HCT116 (cell line): ENCODE data around the gene METTL3. TPM values are rescaled to one million over a fixed set of nuclear protein-coding genes. Genes with fewer than 3 reads are reported as not detected.

Experiments
- ATAC-seq: fragments of 200-7000 bp; cut with Tn5 transposase; 2 replicates; pipeline ENCODE4 v1.9.1; 2020; ENCODE audit warnings: mild to moderate bottlenecking, moderate library complexity
- BruUV-seq: library from RNA; stranded (reverse); fragments of 400-500 nt; replicated peaks from 2 replicates; lab custom pipeline; 2021; lab: Mats Ljungman, UMichigan
- CTCF ChIA-PET: fragments of 300-600 bp; sonication (Branson Sonifier 250); formaldehyde crosslinking; loops from one replicate; lab custom pipeline; 2021; ENCODE audit warnings: antibody characterized with exemption; lab: Charles Lee
- POLR2A ChIA-PET: fragments of 300-600, 350-600 bp; sonication (Branson Sonifier 250); formaldehyde crosslinking; loops from one replicate; lab custom pipeline; 2021; ENCODE audit warnings: antibody characterized with exemption; lab: Charles Lee
- RAD21 ChIA-PET, 2 experiments: fragments of 300-600 bp; sonication (Branson Sonifier 250); formaldehyde crosslinking; loops; one replicate each; lab custom pipeline; 2023; ENCODE audit warnings: low total read pairs in 2 of 2; ENCODE audit not compliant: uncharacterized antibody in 2 of 2, unreplicated experiment in 2 of 2, low non-redundant PET in 1 of 2; lab: Charles Lee
- DNase-seq: peaks from one replicate; pipeline ENCODE4 v3.0.0-alpha.2; 2010; ENCODE audit warnings: low read depth, low spot score
- H2AFZ ChIP-seq: fragments of 200-600 bp; shearing (Covaris generic), sonication (generic); 2 replicates; pipeline ENCODE4 v1.6.1; 2017; ENCODE audit warnings: low read depth, mixed run types, mixed read lengths, antibody characterized with exemption, low read length; ENCODE audit not compliant: poor library complexity, severe bottlenecking
- H3K27ac ChIP-seq: 2 replicates; pipeline ENCODE4 v1.5.1; 2012; ENCODE audit warnings: low read depth, low read length
- H3K27me3 ChIP-seq: fragments of 200-600 bp; sonication (generic); 2 replicates; pipeline ENCODE4 v1.6.1; 2016; ENCODE audit warnings: mixed run types, low read length, mixed read lengths; ENCODE audit not compliant: insufficient read depth
- H3K36me3 ChIP-seq, 2 experiments: fragments of 200-500 bp in 1 of 2; fragments of 200-600 bp in 1 of 2; sonication (Bioruptor generic) in 1 of 2; sonication (generic) in 1 of 2; 2 replicates each; pipeline versions ENCODE4 v1.5.1 to v1.6.1; 2014 to 2016; ENCODE audit warnings: low read length in 2 of 2, inconsistent platforms in 1 of 2, mixed read lengths in 1 of 2, mixed run types in 1 of 2; ENCODE audit not compliant: insufficient read depth in 2 of 2, control insufficient read depth in 1 of 2
- H3K4me1 ChIP-seq, 2 experiments: fragments of 200-600 bp in 1 of 2; sonication (generic) in 1 of 2; 2 replicates each; pipeline versions ENCODE4 v1.5.1 to v1.6.1; 2012 to 2017; ENCODE audit warnings: low read length in 2 of 2, inconsistent platforms in 1 of 2, mild to moderate bottlenecking in 1 of 2, mixed read lengths in 1 of 2, mixed run types in 1 of 2, moderate library complexity in 1 of 2; ENCODE audit not compliant: insufficient read depth in 2 of 2, control insufficient read depth in 1 of 2
- H3K4me2 ChIP-seq: fragments of 200-600 bp; sonication (generic); 2 replicates; pipeline ENCODE4 v1.6.1; 2017; ENCODE audit warnings: mixed run types, low read length, mixed read lengths
- H3K4me3 ChIP-seq, 2 experiments: fragments of 200-600 bp in 1 of 2; sonication (generic) in 1 of 2; replicated peaks in 1 of 2; 2 replicates each; pipeline ENCODE4 v1.5.1; 2011 to 2016; ENCODE audit warnings: low read length in 2 of 2, control low read depth in 1 of 2, low read depth in 1 of 2, mild to moderate bottlenecking in 1 of 2, mixed read lengths in 1 of 2, mixed run types in 1 of 2
- H3K79me2 ChIP-seq: fragments of 200-600 bp; sonication (generic); 2 replicates; pipeline ENCODE4 v1.6.1; 2017; ENCODE audit warnings: mild to moderate bottlenecking, mixed run types, low read length, moderate library complexity, mixed read lengths; ENCODE audit not compliant: insufficient read depth
- H3K9ac ChIP-seq: fragments of 200-600 bp; sonication (generic); 2 replicates; pipeline ENCODE4 v1.6.1; 2016; ENCODE audit warnings: low read length, mixed read lengths
- H3K9me2 ChIP-seq: fragments of 200-600 bp; sonication (generic), shearing (Covaris generic); 2 replicates; pipeline ENCODE4 v1.6.1; 2017; ENCODE audit warnings: mixed run types, mild to moderate bottlenecking, moderate library complexity; ENCODE audit not compliant: insufficient read depth
- H3K9me3 ChIP-seq, 2 experiments: fragments of 200-500 bp in 1 of 2; fragments of 200-600 bp in 1 of 2; sonication (Bioruptor generic) in 1 of 2; sonication (generic) in 1 of 2; 2 replicates each; pipeline ENCODE4 v1.6.1; 2014 to 2017; ENCODE audit warnings: low read length in 2 of 2, mixed read lengths in 2 of 2, inconsistent platforms in 1 of 2, low read depth in 1 of 2, mild to moderate bottlenecking in 1 of 2, mixed run types in 1 of 2, moderate library complexity in 1 of 2; ENCODE audit not compliant: control insufficient read depth in 1 of 2, insufficient read depth in 1 of 2
- H4K20me1 ChIP-seq: fragments of 200-600 bp; sonication (generic), shearing (Covaris generic); 2 replicates; pipeline ENCODE4 v1.6.1; 2017; ENCODE audit warnings: mixed run types, mild to moderate bottlenecking, moderate library complexity; ENCODE audit not compliant: insufficient read depth
- ATF3 ChIP-seq: IDR thresholded peaks from 2 replicates; pipeline ENCODE4 v1.6.1; 2012
- CTCF ChIP-seq, 3 experiments: fragments of 200-600 bp in 1 of 3; sonication (generic) in 1 of 3; IDR thresholded peaks in 2 of 3; conservative IDR thresholded peaks in 1 of 3; 2 replicates each; pipeline ENCODE4 v1.5.1; 2012 to 2017; ENCODE audit warnings: low read depth in 2 of 3, low read length in 2 of 3, antibody characterized with exemption in 1 of 3, borderline replicate concordance in 1 of 3, control low read depth in 1 of 3, mild to moderate bottlenecking in 1 of 3, mixed read lengths in 1 of 3, mixed run types in 1 of 3, moderate library complexity in 1 of 3; ENCODE audit not compliant: insufficient read depth in 1 of 3
- EGR1 ChIP-seq: IDR thresholded peaks from 2 replicates; pipeline ENCODE4 v1.6.1; 2012; ENCODE audit warnings: low read depth
- FOSL1 ChIP-seq: IDR thresholded peaks from 2 replicates; pipeline ENCODE4 v1.6.1; 2012; ENCODE audit warnings: low read depth
- JUND ChIP-seq: IDR thresholded peaks from 2 replicates; pipeline ENCODE4 v1.6.1; 2012
- POLR2A ChIP-seq: IDR thresholded peaks from 2 replicates; pipeline ENCODE4 v1.7.0; 2011; ENCODE audit warnings: borderline replicate concordance; ENCODE audit not compliant: insufficient read depth, insufficient read length; ENCODE audit errors: extremely low read depth
- RAD21 ChIP-seq: IDR thresholded peaks from 2 replicates; pipeline ENCODE4 v1.6.1; 2012; ENCODE audit warnings: low read depth, mild to moderate bottlenecking
- SP1 ChIP-seq: IDR thresholded peaks from 2 replicates; pipeline ENCODE4 v1.6.1; 2012; ENCODE audit warnings: low read depth
- TCF7L2 ChIP-seq: IDR thresholded peaks from 2 replicates; pipeline ENCODE4 v1.7.0; 2011; ENCODE audit warnings: borderline replicate concordance, inconsistent platforms; ENCODE audit not compliant: insufficient read depth, insufficient read length; ENCODE audit errors: extremely low read depth
- YY1 ChIP-seq: IDR thresholded peaks from 2 replicates; pipeline ENCODE4 v1.6.1; 2011; ENCODE audit warnings: low read length, low read depth, moderate library complexity, mild to moderate bottlenecking; ENCODE audit not compliant: insufficient replicate concordance; ENCODE audit errors: extremely low read depth
- ZBTB33 ChIP-seq: IDR thresholded peaks from 2 replicates; pipeline ENCODE4 v1.6.1; 2011; ENCODE audit warnings: mild to moderate bottlenecking, low read length, moderate library complexity; ENCODE audit not compliant: insufficient replicate concordance; ENCODE audit errors: extremely low read depth
- ZFX ChIP-seq: fragments of 450-650 bp; IDR thresholded peaks from 2 replicates; pipeline ENCODE4 v1.6.1; 2017
- ZNF274 ChIP-seq: fragments of 200-500 bp; sonication (Bioruptor generic); IDR thresholded peaks from 2 replicates; pipeline ENCODE4 v1.6.1; 2014; ENCODE audit warnings: mild to moderate bottlenecking, low read depth, low read length, inconsistent platforms
- intact Hi-C: fragments of 100-400 bp; cut with micrococcal nuclease; formaldehyde crosslinking; loops from 2 replicates; pipeline ENCODE4 v1.10.0; 2022
- total RNA-seq: library from RNA; stranded (reverse); gene quantifications from one replicate; pipeline ENCODE4 v1.2.1, GENCODE V29; 2021; ENCODE audit not compliant: unreplicated experiment
- TF ChIP-seq, protein P1 (sequence below): IDR thresholded peaks from 2 replicates; pipeline ENCODE4 v1.6.1; 2012; ENCODE audit warnings: low read depth

METTL3 gene
- total RNA-seq, 1 experiment from 2014 or later: 62.3 TPM

DNA sequence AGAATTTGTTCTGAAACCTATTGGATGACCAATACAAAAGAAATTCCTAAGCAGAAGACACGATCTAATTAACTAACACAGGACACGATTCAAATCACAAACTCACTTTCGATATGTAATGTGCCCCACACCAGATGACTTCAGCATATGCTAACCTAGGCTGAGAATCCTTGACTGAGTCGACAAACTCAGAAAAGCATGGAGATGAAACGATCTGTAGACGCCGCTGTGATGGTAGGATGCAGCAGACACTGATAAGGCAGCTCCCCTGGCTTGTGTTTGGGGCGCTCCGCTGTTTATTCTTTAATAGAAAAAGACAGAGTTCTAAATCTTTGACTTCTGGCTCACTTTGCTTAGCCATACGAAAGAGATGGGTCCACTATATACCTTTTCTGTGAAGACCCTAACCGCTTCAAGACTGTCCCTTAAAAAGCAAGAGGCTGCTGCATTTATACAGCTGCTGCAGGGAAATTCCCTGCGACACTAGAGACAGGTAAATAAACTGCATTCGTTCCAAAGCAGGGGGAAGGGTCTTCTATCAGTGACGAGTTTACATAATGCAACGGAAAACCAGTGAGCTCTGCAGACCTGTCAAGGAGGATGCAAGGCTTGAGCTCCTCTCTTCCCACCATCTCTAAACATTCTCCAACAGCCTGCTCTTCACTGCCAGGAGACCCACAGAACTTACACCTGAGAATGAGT is 56.1 kb downstream of the METTL3 start:
- Histone ChIP-seq H3K4me3 (peak overlapping the region; percentile 87 to 97), H3K27ac (peak overlapping the region; percentile 69), H3K79me2 (peaks cover 58% of the 10 kb centered on the region), H3K27me3 (no peaks in the 10 kb centered on the region), H3K9me3 (no peaks in the 10 kb centered on the region), H4K20me1 (0 out of 2 replicates have a peak, but pooled peaks cover 2% of the 10 kb centered on the region), H2AFZ (no peak overlapping the region), H3K9me2 (no peaks in the 10 kb centered on the region), H3K4me2 (peak overlapping the region; percentile 84), H3K9ac (peak overlapping the region; percentile 92), H3K36me3 (peaks cover 0 to 3% of the 10 kb centered on the region in 2 experiments; a peak in 1 of 4 replicates), H3K4me1 (peaks cover 10 to 16% of the 10 kb centered on the region in 2 experiments; a peak in 3 of 4 replicates)
- no peak for DNase-seq
- TF ChIP-seq ZBTB33 (no peak), ATF3 (no peak), ZNF274 (no peak), JUND (no peak), YY1 (no peak), SP1 (no peak), EGR1 (no peak), POLR2A (no peak), TCF7L2 (no peak), ZFX (no peak), CTCF (IDR thresholded peaks at IDR 0.05 in 2 of 3, conservative IDR thresholded peaks at IDR 0.05 in 1 of 3; ENCODE audit: borderline replicate concordance in 1 of 3, insufficient read depth in 1 of 3, low read depth in 2 of 3, low read length in 2 of 3) (no peak), RAD21 (no peak), FOSL1 (no peak)
- TF ChIP-seq, protein P1, sequence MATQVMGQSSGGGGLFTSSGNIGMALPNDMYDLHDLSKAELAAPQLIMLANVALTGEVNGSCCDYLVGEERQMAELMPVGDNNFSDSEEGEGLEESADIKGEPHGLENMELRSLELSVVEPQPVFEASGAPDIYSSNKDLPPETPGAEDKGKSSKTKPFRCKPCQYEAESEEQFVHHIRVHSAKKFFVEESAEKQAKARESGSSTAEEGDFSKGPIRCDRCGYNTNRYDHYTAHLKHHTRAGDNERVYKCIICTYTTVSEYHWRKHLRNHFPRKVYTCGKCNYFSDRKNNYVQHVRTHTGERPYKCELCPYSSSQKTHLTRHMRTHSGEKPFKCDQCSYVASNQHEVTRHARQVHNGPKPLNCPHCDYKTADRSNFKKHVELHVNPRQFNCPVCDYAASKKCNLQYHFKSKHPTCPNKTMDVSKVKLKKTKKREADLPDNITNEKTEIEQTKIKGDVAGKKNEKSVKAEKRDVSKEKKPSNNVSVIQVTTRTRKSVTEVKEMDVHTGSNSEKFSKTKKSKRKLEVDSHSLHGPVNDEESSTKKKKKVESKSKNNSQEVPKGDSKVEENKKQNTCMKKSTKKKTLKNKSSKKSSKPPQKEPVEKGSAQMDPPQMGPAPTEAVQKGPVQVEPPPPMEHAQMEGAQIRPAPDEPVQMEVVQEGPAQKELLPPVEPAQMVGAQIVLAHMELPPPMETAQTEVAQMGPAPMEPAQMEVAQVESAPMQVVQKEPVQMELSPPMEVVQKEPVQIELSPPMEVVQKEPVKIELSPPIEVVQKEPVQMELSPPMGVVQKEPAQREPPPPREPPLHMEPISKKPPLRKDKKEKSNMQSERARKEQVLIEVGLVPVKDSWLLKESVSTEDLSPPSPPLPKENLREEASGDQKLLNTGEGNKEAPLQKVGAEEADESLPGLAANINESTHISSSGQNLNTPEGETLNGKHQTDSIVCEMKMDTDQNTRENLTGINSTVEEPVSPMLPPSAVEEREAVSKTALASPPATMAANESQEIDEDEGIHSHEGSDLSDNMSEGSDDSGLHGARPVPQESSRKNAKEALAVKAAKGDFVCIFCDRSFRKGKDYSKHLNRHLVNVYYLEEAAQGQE: no peak
- ChIA-PET POLR2A (interaction anchor here (1.8 to 2.1 kb wide), 2 partner anchors 11 to 17 kb away, joined by 22 to 34 read pairs; no protein-coding TSS in a partner anchor), RAD21 (no interaction called here), CTCF (interaction anchor here (0.9 to 1.2 kb wide), 4 partner anchors 12 to 59 kb away, joined by 3 to 5 read pairs (median 4); no protein-coding TSS in a partner anchor)
- no TSS peak for BruUV-seq
- ATAC-seq: no peak
- intact Hi-C loops: no loop called here
